Fibroblast of gingiva (primary cell): ENCODE measurements around the gene TRIM49B.
"Not testable (repeated sequence)": the region's sequence is repeated elsewhere in the genome, so short reads cannot be mapped to it uniquely, and the experiment has no call there.

Source experiments
- DNase-seq: peaks from one replicate; pipeline ENCODE4 v3.0.0-alpha.2; 2011; ENCODE audit warnings: low read depth

The TRIM49B gene

GRCh38 chr11:49028523-49028922 lies at the start of gene TRIM49B:
TRIM49B (plus strand) TSS chr11:49028823; CDS start chr11:49031600, 2,777 bp downstream.
- DNase-seq = not testable (repeated sequence)

GRCh38 chr11:48983785-48984184 lies 44.8 kb upstream of the TRIM49B start, which contains the start of gene TRIM51G:
TRIM51G (minus strand) TSS chr11:48983885; CDS start chr11:48981695, 2,190 bp downstream.
- not testable (repeated sequence) for DNase-seq

- not testable (repeated sequence) for DNase-seq
Observed at GRCh38 chr11:49048229-49048628, 19.6 kb downstream of the TRIM49B start.

GRCh38 chr11:49049821-49050220 lies 21.2 kb downstream of the TRIM49B start:
- not testable (repeated sequence) for DNase-seq

GRCh38 chr11:49059012-49059411 lies 30.4 kb downstream of the TRIM49B start, which contains the start of gene TRIM64C:
TRIM64C (minus strand) TSS chr11:49059112; CDS start chr11:49059112, 0 bp downstream.
- DNase-seq = not testable (repeated sequence)

GRCh38 chr11:49069897-49070296 lies 41.3 kb downstream of the TRIM49B start:
- not testable (repeated sequence) for DNase-seq
